ENCODE measurements around the gene NFIC. TPM values are rescaled to one million over a fixed set of nuclear protein-coding genes. Genes with fewer than 3 reads are reported as not detected.

Gene NFIC
- total RNA-seq, 1 experiment from 2014 or later, result 8.0 TPM

- H2BK12ac ChIP-seq (ENCODE audit: insufficient read length, low read depth, low read length), result no peak overlapping the region
- peaks cover 84% of the 10 kb centered on the region for H3K27me3 ChIP-seq (ENCODE audit: insufficient read depth, low read length)
- Mint-ChIP-seq H3K4me1 (peaks cover 6 to 45% of the 10 kb centered on the region in 2 experiments), H3K27ac (no peak overlapping the region), H3K36me3 (ENCODE audit: insufficient read depth in 1 of 3, low read depth in 3 of 3) (no peaks in the 10 kb centered on the region; a peak in 1 of 7 replicates), H3K4me3 (peak overlapping the region in 1 of 2 experiments; percentile 79; a peak in 4 of 5 replicates), H3K27me3 (ENCODE audit: low read depth) (peaks cover 99% of the 10 kb centered on the region), H3K9me3 (peaks cover 0 to 5% of the 10 kb centered on the region in 2 experiments; a peak in 1 of 5 replicates)
- H3K14ac ChIP-seq (ENCODE audit: insufficient read depth, low read length), result no peak overlapping the region
- H3K4me2 ChIP-seq (ENCODE audit: insufficient read depth, insufficient read length, low read length), result peak overlapping the region; percentile 16
- no peak overlapping the region for H4K8ac ChIP-seq (replicated peaks; ENCODE audit: insufficient read length, low read depth, low read length)
- no peak overlapping the region for H2AFZ ChIP-seq (ENCODE audit: low read length)
- H3K56ac ChIP-seq (ENCODE audit: insufficient read length, low read depth, low read length), result no peak overlapping the region
- TF ChIP-seq CTCF (conservative IDR thresholded peaks at IDR 0.05), result no peak
- H2AK5ac ChIP-seq (ENCODE audit: insufficient read length, low read length), result no peak overlapping the region
- H3K9ac ChIP-seq (ENCODE audit: extremely low read depth, insufficient read length, low read length), result no peak overlapping the region
- no peaks in the 10 kb centered on the region for H4K20me1 ChIP-seq (ENCODE audit: control insufficient read depth, insufficient read depth, insufficient read length)
- no peak overlapping the region for H4K91ac ChIP-seq (ENCODE audit: insufficient read length, low read depth, low read length)
- H3K23ac ChIP-seq (ENCODE audit: insufficient read length, low read depth, low read length), result no peak overlapping the region
- no peak overlapping the region for H2BK120ac ChIP-seq (ENCODE audit: low read depth, low read length, poor library complexity, severe bottlenecking)
- H3T11ph ChIP-seq (ENCODE audit: low read length), result no peak overlapping the region
- no peaks in the 10 kb centered on the region for H3K79me1 ChIP-seq (ENCODE audit: insufficient read depth, low read depth, low read length, poor library complexity, severe bottlenecking)
- H3K79me2 ChIP-seq (ENCODE audit: insufficient read depth, low read length), result no peaks in the 10 kb centered on the region
- peak; percentile 41 for DNase-seq
- H3K23me2 ChIP-seq (ENCODE audit: insufficient read length, low read depth, low read length, poor library complexity, severe bottlenecking), result peaks cover 10% of the 10 kb centered on the region
- H3K9me3 ChIP-seq (ENCODE audit: control insufficient read depth, low read depth, low read length), result no peaks in the 10 kb centered on the region
- no peak overlapping the region for H3K27ac ChIP-seq (ENCODE audit: insufficient read length, low read depth, low read length)
- no peaks in the 10 kb centered on the region for H3K4me1 ChIP-seq (ENCODE audit: insufficient read depth, low read length)
- H3K18ac ChIP-seq (ENCODE audit: insufficient read length, low read depth, low read length), result no peak overlapping the region
- no CpG with 5 or more reads among the region's 24 CpGs for WGBS (ENCODE audit: extremely low coverage, insufficient read length, low lambda C conversion rate)
- H3K4ac ChIP-seq (ENCODE audit: low read depth, low read length), result no peak overlapping the region
- H2BK5ac ChIP-seq (ENCODE audit: insufficient read length, low read length), result no peak overlapping the region
- H4K5ac ChIP-seq (ENCODE audit: insufficient read length, low read depth, low read length), result no peak overlapping the region
- H2BK20ac ChIP-seq (ENCODE audit: low read depth, low read length, poor library complexity, severe bottlenecking), result no peak overlapping the region
- H2BK15ac ChIP-seq (ENCODE audit: low read depth, low read length), result no peak overlapping the region
Observed at GRCh38 chr19:3367628-3368440, 1.5 kb downstream of the NFIC start.
